Measurements from ENCODE around the gene MXRA8. TPM values are rescaled to one million over a fixed set of nuclear protein-coding genes. Genes with fewer than 3 reads are reported as not detected.

The MXRA8 gene
- total and polyA plus RNA-seq, 9 of the 15 experiments (the other 6 are each of a cell fraction or from before 2014, with no cell fraction given): 0.66 to 11.3 (median 6.3) TPM

DNA sequence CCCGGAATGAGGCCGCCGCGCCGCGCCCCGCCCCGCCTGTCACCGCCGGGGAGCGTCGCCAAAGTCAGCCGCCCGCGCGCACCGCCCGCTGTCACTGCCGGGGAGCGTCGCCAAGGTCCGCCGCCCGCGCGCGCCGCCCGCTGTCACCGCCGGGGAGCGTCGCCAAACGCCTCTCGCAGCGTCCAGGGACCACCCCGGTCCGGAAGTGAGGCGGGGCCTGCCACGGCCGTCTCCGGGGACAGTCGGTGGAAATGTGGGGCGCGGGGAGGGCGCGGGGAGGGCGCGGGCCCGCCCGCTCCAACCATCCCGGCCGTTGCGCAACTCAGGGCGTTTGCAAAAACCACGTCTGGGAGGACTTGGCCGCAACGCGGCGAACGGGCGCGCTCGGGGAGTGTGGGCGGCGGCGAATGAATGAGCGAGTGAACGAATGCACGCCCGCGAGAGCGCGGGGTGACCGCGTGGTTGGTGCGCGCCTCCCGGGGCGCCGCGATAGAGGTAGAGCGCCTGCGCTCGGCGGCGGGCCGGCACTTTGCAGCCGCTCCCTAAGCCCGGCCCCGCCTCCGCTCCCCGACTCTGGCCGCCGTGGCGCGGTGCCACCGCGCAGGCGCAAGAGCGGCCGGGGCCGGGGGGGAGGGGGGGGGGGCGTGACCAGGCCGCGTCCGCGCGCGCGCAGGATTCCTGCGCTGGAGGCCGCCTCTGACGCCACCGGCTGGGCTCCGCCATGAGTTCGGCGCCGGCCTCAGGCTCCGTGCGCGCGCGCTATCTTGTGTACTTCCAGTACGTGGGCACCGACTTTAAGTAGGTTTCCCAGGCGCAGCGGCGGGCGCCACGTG is 50.2 kb downstream of the MXRA8 start, which contains the start of the genes ACAP3 and PUSL1 (continued):
- TF ChIP-seq, protein P1, sequence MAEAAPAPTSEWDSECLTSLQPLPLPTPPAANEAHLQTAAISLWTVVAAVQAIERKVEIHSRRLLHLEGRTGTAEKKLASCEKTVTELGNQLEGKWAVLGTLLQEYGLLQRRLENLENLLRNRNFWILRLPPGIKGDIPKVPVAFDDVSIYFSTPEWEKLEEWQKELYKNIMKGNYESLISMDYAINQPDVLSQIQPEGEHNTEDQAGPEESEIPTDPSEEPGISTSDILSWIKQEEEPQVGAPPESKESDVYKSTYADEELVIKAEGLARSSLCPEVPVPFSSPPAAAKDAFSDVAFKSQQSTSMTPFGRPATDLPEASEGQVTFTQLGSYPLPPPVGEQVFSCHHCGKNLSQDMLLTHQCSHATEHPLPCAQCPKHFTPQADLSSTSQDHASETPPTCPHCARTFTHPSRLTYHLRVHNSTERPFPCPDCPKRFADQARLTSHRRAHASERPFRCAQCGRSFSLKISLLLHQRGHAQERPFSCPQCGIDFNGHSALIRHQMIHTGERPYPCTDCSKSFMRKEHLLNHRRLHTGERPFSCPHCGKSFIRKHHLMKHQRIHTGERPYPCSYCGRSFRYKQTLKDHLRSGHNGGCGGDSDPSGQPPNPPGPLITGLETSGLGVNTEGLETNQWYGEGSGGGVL (CRISPR knock-in tag; IDR thresholded peaks at IDR 0.05): no peak
- TF ChIP-seq, protein P2, sequence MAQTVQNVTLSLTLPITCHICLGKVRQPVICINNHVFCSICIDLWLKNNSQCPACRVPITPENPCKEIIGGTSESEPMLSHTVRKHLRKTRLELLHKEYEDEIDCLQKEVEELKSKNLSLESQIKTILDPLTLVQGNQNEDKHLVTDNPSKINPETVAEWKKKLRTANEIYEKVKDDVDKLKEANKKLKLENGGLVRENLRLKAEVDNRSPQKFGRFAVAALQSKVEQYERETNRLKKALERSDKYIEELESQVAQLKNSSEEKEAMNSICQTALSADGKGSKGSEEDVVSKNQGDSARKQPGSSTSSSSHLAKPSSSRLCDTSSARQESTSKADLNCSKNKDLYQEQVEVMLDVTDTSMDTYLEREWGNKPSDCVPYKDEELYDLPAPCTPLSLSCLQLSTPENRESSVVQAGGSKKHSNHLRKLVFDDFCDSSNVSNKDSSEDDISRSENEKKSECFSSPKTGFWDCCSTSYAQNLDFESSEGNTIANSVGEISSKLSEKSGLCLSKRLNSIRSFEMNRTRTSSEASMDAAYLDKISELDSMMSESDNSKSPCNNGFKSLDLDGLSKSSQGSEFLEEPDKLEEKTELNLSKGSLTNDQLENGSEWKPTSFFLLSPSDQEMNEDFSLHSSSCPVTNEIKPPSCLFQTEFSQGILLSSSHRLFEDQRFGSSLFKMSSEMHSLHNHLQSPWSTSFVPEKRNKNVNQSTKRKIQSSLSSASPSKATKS (CRISPR knock-in tag; IDR thresholded peaks at IDR 0.05): no peak
- peak; percentile 83 for TF ChIP-seq ZNF12 (CRISPR knock-in tag; IDR thresholded peaks at IDR 0.05)
- TF ChIP-seq, protein P3, sequence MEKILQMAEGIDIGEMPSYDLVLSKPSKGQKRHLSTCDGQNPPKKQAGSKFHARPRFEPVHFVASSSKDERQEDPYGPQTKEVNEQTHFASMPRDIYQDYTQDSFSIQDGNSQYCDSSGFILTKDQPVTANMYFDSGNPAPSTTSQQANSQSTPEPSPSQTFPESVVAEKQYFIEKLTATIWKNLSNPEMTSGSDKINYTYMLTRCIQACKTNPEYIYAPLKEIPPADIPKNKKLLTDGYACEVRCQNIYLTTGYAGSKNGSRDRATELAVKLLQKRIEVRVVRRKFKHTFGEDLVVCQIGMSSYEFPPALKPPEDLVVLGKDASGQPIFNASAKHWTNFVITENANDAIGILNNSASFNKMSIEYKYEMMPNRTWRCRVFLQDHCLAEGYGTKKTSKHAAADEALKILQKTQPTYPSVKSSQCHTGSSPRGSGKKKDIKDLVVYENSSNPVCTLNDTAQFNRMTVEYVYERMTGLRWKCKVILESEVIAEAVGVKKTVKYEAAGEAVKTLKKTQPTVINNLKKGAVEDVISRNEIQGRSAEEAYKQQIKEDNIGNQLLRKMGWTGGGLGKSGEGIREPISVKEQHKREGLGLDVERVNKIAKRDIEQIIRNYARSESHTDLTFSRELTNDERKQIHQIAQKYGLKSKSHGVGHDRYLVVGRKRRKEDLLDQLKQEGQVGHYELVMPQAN (IDR thresholded peaks at IDR 0.05; ENCODE audit: borderline replicate concordance): peak; percentile 66
- TF ChIP-seq SREBF2 (CRISPR knock-in tag; IDR thresholded peaks at IDR 0.05): no peak
- TF ChIP-seq, protein P4, sequence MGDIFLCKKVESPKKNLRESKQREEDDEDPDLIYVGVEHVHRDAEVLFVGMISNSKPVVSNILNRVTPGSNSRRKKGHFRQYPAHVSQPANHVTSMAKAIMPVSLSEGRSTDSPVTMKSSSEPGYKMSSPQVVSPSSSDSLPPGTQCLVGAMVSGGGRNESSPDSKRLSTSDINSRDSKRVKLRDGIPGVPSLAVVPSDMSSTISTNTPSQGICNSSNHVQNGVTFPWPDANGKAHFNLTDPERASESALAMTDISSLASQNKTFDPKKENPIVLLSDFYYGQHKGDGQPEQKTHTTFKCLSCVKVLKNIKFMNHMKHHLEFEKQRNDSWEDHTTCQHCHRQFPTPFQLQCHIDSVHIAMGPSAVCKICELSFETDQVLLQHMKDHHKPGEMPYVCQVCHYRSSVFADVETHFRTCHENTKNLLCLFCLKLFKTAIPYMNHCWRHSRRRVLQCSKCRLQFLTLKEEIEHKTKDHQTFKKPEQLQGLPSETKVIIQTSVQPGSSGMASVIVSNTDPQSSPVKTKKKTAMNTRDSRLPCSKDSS (IDR thresholded peaks at IDR 0.05; ENCODE audit: low read depth, partially characterized antibody): no peak
- no peak for TF ChIP-seq JUNB (CRISPR knock-in tag; conservative IDR thresholded peaks at IDR 0.05)
- peak; percentile 10; the same call in 1 of the 2 replicates for TF ChIP-seq ZNF274 (IDR thresholded peaks at IDR 0.05; ENCODE audit: borderline replicate concordance, low read depth, low read length)
- TF ChIP-seq LCOR (CRISPR knock-in tag; IDR thresholded peaks at IDR 0.05): no peak
- TF ChIP-seq, protein P5, sequence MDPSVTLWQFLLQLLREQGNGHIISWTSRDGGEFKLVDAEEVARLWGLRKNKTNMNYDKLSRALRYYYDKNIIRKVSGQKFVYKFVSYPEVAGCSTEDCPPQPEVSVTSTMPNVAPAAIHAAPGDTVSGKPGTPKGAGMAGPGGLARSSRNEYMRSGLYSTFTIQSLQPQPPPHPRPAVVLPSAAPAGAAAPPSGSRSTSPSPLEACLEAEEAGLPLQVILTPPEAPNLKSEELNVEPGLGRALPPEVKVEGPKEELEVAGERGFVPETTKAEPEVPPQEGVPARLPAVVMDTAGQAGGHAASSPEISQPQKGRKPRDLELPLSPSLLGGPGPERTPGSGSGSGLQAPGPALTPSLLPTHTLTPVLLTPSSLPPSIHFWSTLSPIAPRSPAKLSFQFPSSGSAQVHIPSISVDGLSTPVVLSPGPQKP (CRISPR knock-in tag; IDR thresholded peaks at IDR 0.05): peak; percentile 94
- TF ChIP-seq, protein P6, sequence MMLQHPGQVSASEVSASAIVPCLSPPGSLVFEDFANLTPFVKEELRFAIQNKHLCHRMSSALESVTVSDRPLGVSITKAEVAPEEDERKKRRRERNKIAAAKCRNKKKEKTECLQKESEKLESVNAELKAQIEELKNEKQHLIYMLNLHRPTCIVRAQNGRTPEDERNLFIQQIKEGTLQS (IDR thresholded peaks at IDR 0.05): peak; percentile 49; the same call in 1 of the 2 replicates
- TF ChIP-seq, protein P6 (CRISPR knock-in tag; conservative IDR thresholded peaks at IDR 0.05): peak; percentile 83; the same call in 1 of the 2 replicates
- no peak for TF ChIP-seq GATA2 (CRISPR knock-in tag; IDR thresholded peaks at IDR 0.05)
- TF ChIP-seq, protein P7, sequence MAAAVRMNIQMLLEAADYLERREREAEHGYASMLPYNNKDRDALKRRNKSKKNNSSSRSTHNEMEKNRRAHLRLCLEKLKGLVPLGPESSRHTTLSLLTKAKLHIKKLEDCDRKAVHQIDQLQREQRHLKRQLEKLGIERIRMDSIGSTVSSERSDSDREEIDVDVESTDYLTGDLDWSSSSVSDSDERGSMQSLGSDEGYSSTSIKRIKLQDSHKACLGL (CRISPR knock-in tag; IDR thresholded peaks at IDR 0.05; ENCODE audit: borderline replicate concordance, poor library complexity, severe bottlenecking): peak; percentile 66
- no peak for TF ChIP-seq HOXB6 (CRISPR knock-in tag; IDR thresholded peaks at IDR 0.05; ENCODE audit: borderline replicate concordance)
